ENCODE data around the gene CHST4.
A peak's percentile ranks its signal among the peaks of the same experiment; 100 is the strongest.
"Not testable (repeated sequence)": the region's sequence is repeated elsewhere in the genome, so short reads cannot be mapped to it uniquely, and the experiment has no call there.

CHST4 gene

DNA sequence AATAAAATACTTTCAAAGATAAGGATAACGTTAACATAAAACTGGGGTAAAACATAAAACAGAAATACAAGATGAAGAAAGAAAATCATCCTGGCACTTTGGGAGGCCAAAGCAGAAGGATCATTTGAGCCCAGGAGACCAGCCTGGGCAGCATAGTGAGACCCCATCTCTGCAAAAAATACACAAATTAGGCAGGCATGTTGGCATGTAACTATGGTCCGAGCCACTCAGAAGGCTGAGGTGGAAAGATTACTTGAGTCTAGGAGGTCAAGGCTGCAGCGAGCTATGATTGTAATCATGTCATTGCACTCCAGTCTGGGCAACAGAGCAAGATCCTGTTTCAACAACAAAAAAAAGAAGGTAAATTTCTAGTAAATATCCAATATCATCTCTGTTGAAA lies 31.1 kb downstream of the CHST4 start:
- H3K4me3 ChIP-seq (ENCODE audit: low read length): no peak overlapping the region
- TF ChIP-seq, protein P1, sequence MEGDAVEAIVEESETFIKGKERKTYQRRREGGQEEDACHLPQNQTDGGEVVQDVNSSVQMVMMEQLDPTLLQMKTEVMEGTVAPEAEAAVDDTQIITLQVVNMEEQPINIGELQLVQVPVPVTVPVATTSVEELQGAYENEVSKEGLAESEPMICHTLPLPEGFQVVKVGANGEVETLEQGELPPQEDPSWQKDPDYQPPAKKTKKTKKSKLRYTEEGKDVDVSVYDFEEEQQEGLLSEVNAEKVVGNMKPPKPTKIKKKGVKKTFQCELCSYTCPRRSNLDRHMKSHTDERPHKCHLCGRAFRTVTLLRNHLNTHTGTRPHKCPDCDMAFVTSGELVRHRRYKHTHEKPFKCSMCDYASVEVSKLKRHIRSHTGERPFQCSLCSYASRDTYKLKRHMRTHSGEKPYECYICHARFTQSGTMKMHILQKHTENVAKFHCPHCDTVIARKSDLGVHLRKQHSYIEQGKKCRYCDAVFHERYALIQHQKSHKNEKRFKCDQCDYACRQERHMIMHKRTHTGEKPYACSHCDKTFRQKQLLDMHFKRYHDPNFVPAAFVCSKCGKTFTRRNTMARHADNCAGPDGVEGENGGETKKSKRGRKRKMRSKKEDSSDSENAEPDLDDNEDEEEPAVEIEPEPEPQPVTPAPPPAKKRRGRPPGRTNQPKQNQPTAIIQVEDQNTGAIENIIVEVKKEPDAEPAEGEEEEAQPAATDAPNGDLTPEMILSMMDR (IDR thresholded peaks at IDR 0.05; ENCODE audit: insufficient read depth, low read depth, low read length, missing control alignments): no peak
- DNase-seq (ENCODE audit: low read depth): no peak

DNA sequence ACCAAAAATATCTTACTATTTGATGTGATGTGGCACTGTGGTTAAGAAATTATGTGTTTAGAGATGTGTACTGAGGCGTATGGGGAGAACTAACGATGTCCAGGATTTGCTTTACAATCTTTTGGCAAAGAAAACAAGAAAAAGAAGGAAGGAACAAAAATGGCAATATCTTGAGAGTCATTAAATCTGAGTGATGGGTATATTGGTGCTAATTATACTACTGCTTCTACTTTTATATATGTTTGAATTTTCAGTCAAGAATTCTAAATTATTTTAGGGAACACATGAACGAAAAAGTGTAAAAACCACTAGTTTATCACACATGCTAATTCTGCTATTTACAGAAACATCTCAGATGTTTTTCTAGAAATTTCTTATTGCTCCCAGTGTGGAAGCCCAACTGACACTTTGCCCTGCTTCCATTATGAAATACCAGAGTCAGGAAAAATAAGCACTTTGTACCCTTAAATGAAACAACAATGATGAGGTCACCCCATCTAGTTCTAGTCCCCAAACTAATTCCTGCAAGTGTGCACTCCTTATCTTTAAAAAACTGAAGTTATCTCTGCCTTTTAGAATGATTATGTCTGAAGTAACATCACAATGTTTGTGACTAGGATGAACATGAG lies 31.8 kb downstream of the CHST4 start:
- no peak overlapping the region for H3K4me3 ChIP-seq (ENCODE audit: low read length)
- TF ChIP-seq, protein P1 (IDR thresholded peaks at IDR 0.05; ENCODE audit: insufficient read depth, low read depth, low read length, missing control alignments): no peak
- DNase-seq (ENCODE audit: low read depth): no peak

DNA sequence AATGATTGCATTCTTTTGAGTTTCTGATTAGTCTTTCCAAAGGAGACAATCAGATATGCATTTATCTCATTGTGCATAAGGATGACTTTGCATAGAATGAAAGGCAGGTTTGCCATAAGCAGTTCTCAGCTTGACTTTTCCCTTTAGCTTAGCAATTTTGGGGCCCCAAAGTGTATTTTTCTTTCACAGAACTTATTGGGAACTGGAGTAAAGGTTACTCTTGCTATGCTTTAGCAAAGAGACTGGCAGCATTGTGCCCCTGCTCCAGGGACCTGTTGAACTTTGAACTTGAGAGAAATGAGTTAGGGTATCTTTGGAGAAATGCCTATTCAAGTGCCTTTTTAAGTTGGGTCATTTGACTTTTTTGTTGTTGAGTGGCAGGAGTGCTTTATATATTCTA lies 33.6 kb downstream of the CHST4 start:
- no peak for DNase-seq (ENCODE audit: low read depth)
- TF ChIP-seq, protein P1 (IDR thresholded peaks at IDR 0.05; ENCODE audit: insufficient read depth, low read depth, low read length, missing control alignments): no peak
- no peak overlapping the region for H3K4me3 ChIP-seq (ENCODE audit: low read length)

DNA sequence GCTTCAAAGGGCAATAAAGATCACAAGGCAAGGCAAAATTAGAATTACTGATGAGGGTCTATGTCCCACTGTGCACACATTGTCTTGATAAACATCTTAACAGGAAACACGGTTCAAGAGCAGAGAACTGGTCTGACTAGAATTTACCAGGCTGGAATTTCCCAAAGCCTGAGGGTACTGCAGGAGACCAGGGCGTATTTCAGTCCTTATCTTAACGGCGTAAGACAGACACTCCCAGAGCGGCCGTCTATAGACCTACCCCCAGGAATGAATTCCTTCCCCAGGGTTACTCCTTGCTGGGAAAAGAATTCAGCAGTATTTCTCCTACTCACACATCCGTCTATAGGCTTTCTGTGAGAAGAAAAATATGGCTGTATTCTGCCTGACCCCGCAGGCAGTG lies 35.7 kb downstream of the CHST4 start:
- peak; percentile 8 for DNase-seq (ENCODE audit: low read depth)
- H3K4me3 ChIP-seq (ENCODE audit: low read length): not testable (repeated sequence)

DNA sequence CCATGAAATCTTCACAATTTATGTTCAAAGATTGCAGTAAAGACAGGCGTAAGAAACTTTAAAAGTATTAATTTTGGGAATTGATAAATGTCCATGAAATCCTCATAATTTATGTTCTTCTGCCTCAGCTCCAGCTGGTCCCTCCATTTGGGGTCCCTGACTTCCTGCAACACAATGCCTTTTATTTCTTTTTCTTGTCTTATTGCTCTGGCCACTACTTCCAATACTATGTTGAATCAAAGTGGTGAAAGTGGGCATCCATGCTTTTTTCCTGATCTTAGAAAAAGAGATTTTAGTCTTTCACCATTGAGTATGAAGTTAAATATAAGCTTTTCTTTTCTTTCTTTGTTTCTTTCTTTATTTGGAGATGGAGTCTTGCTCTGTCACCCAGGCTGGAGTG lies 36.3 kb downstream of the CHST4 start:
- TF ChIP-seq, protein P1 (IDR thresholded peaks at IDR 0.05; ENCODE audit: insufficient read depth, low read depth, low read length, missing control alignments): no peak
- DNase-seq (ENCODE audit: low read depth): no peak
- H3K4me3 ChIP-seq (ENCODE audit: low read length): no peak overlapping the region

DNA sequence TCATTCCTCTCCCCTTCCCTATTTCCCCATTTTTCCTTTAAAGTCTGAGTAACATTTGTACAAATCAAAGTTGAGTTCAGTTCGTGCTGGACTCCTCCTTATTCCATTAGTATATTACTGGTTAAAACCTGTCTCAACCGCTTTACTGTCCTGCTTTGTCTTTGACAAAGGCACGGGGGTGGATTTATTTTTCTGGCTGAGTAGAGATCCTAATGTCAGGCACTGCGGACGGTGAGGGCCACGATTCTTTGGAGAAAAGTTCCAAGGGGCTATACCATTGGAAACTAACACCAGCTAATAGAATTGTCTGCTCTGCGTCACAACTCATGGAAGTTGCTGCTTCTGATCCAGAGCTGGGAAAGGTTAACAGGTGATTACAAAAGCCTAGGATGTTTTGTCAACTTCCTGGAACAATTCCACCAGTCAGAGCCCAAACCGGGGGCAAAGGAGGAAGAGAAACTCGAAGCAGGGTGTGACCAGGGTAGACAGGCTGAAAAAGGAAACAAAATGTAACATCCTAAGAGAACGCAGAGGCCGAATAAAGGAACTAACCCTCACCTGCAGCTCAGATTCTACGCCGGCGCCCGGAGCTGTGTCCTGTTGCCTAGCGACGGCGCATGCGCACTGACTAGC lies 38.2 kb downstream of the CHST4 start:
- DNase-seq (ENCODE audit: low read depth): no peak
- H3K4me3 ChIP-seq (ENCODE audit: low read length): peak overlapping the region; percentile 69
- TF ChIP-seq, protein P1 (IDR thresholded peaks at IDR 0.05; ENCODE audit: insufficient read depth, low read depth, low read length, missing control alignments): no peak

DNA sequence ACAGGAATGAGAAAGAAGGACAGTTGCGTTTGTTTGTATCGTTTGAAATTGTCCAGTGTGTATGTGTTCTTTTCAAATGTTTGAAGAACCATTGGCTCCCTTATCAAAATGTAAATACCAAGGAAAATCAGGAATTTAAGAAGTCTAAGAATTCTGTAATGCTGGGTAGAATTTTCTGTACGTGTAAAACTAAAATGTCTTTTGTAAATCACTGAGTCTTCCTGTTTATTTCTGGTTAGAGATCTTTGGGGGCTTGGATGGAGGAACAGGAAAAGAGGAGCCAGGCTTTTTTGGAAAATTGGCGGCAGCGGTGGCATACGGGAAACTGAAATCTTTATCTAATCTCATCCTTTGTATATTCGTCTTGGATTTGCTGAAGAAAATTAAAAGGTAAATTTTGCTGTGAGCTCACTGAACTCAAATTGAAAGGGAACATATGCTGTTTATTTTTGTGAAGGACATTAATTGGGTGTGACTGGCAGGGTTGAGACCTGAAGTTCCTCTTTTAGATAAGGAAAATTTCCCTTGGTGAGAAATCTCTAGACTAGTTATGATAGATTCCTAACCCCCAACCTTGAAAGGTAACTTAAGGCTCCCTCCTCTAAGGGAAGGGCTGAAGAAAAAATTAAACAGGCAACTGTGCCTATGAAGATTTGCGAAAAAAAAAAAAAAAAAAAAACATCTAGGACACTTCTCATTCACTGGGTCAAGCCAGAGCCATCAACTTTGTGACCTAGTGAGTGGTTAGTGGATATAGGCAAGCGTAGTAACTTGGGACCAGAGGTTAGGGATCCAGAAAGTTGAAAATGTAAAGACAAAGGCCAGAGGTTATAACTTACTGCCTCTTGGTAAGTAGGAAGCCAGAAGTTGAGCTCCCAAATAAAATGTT lies 39.8 kb downstream of the CHST4 start:
- no peak overlapping the region for H3K4me3 ChIP-seq (ENCODE audit: low read length)
- DNase-seq (ENCODE audit: low read depth): no peak

More for the DNA sequence above, 39.8 kb downstream of the CHST4 start:
- TF ChIP-seq, protein P1 (IDR thresholded peaks at IDR 0.05; ENCODE audit: insufficient read depth, low read depth, low read length, missing control alignments): peak; percentile 1
